Thyroid gland (tissue), 4 donors: Measurements from ENCODE around the gene TTF2.

Experiments
- CTCF ChIP-seq, 6 experiments: fragments of 200-600 bp in 3 of 6; fragments of 450-650 bp in 3 of 6; sonication (generic) in 3 of 6; IDR thresholded peaks; one replicate each; pipeline ENCODE4 v1.5.1; 2016 to 2019; ENCODE audit warnings: antibody characterized with exemption in 6 of 6, mild to moderate bottlenecking in 2 of 6, inconsistent platforms in 1 of 6, moderate library complexity in 1 of 6
- POLR2A ChIP-seq, 2 donors: fragments of 450-650 bp; IDR thresholded peaks; one replicate each; pipeline ENCODE4 v1.6.1; 2017; ENCODE audit warnings: antibody characterized with exemption in 2 of 2, mild to moderate bottlenecking in 2 of 2, moderate library complexity in 1 of 2

DNA sequence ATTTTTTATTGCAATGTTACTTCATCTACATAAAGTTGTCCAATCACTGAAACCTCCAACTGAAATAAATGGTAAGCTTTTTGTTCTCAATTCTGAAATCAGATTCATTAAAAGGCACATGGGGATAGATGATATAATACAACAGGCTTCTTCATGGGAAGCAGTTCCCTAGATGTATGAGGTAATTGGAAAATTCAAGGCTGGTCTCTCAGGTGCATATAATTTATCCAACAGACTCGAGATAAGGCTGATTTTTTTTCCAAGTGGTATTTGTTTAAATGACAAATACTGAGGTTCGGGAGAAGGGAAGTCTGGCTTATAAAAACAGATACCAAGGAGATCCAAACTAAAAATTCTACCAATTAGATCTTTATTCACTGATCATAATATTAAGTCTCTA is 47.2 kb downstream of the TTF2 start:
- TF ChIP-seq POLR2A (IDR thresholded peaks at IDR 0.05) (no peak), CTCF (IDR thresholded peaks at IDR 0.05) (no peak)
